Muscle of arm (tissue), 12 donors: ENCODE data around the gene MBTPS1. TPM values are rescaled to one million over a fixed set of nuclear protein-coding genes. Genes with fewer than 3 reads are reported as not detected.
"Not testable (repeated sequence)": the region's sequence is repeated elsewhere in the genome, so short reads cannot be mapped to it uniquely, and the experiment has no call there.

Source experiments
- DNase-seq: peaks from one replicate; pipeline ENCODE4 v3.0.0-alpha.2; 2013
- polyA plus RNA-seq, 12 donors: library from polyadenylated mRNA; unstranded; fragments of 120-200 nt; gene quantifications; one replicate each; pipeline ENCODE4 v1.2.1, GENCODE V29; 2013; ENCODE audit not compliant: insufficient read length in 12 of 12

The MBTPS1 gene
- polyA plus RNA-seq, 12 donors: 60.7 to 92.3 (median 69.3) TPM; not detected in 1

DNA sequence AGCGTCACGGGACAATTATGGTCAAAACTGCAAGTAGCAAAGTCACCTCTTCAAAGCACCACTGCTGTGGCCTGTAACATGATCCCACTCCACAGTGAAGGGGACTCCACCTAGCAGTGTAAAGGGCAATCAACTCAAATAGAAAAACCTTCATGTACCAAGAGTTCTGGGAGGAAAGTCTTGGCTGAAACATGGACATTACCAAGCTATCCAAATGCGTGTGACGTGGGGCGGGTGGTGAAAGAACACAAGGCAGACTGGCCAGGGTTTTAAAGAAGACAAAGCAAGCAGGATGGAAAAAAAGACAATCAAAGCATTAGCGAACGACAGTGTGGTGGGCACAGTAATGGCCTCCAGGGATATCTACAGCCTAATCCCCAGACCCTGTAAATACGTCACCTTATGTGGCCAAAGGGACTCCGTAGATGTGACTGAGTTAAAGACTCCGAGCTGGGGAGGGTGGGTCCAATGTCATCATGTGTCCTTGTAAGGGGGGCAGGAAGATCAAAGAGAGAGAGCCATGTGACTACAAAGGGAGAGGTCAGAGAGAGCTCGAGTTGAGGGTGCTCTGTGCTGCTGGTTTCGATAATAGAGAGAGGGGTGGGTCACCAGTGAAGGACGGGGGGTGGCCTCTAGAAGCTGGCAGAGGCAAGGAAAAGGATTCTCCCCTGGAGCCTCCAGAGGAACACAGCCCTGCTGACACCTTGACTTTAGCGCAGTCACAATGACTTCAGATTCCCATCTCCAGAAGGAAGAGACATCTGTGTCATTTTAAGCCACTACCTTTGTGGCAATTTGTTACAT lies 22.3 kb upstream of the MBTPS1 start:
- DNase-seq: no peak

DNA sequence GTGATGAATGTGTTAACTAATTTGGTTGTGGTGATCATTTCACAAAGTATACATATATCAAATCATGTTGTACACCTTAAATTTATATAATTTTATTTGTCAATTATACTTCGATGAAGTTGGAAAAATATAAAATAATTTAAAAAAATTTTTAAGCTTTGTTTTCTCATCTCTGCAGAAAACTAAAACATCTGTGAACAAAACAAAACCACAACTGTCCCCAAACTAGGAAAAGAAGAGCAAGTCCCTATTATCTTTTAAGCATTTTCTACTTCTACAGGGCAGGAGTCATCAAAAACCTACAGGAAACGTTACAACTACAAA lies 21.7 kb upstream of the MBTPS1 start:
- no peak for DNase-seq

DNA sequence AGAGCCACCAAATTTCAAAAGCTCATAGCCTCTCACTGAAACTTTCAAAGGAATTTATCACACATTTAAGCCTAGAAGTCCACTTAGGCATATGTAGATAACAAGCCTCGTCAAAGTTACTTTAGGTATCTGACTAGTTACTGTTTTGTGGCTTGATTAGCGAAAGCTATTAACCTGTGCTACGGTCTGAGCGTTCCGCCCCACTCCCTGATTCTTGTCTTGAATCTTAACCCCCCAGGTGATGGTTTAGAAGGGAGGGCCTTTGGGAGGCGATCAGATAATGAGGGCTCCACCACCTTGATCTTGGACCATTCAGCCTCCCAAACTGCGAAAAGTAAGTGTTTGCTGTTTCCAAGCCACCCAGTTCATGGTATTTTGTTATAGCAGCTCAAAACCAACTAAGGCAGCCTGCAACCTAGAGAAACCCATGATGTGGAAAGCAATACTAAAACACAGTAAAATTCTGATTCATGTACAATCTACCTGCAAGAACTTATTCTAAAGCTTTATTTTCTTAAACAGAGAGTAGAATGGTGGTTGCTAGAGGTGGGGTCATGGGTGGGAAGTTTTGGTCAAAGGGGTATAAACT lies 21.1 kb upstream of the MBTPS1 start:
- DNase-seq: no peak

DNA sequence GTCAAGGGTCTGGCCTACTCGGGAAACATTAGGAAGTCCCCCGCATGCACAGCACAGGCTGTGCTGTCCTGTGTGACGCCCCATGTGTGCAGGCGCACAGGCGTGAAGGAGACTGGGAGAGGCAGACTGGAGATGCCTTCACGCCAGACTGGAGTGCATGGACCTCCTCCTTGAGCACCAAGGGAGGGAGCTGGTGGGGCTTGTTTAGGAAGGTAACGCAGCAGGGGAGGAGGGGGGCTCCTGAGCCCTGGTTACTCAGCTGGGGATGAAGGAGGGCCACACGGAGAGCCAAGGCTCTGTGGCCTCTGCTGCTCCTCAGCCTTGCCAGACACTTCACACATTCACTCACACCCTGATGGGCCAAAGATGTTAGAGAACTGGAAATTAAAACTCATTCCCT lies 20.5 kb upstream of the MBTPS1 start:
- DNase-seq: no peak

DNA sequence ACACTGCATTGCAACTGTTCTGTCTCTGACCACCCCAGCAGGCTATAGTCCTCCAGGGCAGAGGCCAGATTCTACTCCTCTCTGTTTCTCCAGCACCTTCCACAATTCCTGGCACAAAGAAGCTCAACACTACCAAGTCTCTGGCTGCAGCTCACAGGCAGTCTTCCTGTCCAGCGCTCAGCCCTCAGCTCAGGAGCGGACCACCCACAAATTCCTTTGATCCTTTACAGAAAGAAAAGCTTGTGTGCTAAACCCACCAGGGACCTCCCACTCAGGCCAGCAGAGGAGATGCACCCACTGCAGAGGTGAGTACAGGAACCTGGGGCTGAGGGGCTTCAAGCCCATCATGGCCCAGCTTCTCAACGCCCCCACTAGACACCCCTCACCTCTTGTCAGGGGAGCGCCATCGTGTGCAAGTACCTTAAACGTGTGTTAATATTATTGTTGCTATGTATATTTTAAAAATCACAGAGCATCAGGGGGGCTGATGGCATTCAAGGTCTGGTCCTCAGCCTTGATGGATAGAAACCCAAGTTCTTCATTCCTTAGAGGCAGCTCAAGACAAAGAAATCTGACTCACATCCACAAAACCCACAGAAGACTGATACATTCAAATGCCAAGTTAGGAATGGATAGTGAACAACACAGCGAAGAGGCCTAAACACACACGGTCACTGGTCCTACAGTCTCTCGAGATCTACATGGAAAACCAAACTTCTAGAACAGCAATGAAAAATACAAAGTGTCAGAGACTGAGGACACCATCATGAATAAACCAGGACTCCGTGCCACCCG lies 19.8 kb upstream of the MBTPS1 start:
- DNase-seq: no peak

DNA sequence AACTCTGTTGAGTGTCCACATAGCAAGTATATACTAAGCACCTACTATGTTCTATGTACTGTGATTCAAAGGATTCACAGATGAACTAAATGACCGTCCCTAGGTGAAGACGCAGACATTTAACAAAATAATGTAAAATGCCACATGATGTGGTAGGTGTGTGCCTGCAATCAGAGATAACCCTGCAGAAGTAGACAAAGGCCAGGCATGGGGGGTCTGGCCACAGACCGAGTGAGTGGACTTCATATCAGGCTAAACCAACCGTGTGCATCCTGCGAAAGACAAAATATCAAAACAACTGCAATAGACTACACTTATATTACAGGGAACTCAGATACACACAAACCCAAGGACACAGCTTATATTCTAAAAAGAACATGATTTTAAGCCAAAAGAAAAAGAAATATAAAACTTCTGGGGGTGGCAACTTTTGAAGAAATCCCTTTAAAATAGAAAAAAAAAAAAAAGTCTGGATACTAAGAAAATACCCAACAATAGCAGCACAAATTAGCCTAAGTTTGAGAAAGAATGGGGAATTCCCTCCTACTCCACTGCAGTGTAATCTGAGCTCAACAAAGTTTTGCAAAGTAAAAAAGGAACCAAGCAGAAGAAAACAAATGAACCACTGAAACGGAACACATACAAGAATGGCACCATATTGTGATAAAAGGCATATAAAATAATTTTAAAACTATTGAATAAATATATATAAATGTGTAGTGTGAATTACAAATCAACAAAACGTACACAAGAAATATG lies 16.0 kb upstream of the MBTPS1 start:
- no peak for DNase-seq

DNA sequence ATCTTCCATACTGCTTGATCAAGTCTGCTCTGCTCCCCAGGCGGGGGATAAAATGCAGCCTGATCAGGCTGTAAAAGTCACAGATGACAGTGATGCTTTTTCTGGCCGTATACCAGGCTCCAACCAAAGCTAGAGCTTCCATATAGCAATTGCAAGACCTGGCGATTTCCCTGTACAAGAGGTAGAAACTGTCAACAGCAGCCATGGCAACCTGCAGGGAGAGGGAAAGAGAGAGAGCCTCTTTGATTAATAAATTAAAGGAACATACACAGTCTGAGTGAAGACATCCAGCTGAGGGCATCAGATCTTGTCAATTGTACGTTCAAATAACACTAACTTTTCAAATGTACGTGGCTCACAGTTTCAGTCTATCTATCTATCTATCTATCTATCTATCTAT lies 14.4 kb upstream of the MBTPS1 start:
- no peak for DNase-seq

DNA sequence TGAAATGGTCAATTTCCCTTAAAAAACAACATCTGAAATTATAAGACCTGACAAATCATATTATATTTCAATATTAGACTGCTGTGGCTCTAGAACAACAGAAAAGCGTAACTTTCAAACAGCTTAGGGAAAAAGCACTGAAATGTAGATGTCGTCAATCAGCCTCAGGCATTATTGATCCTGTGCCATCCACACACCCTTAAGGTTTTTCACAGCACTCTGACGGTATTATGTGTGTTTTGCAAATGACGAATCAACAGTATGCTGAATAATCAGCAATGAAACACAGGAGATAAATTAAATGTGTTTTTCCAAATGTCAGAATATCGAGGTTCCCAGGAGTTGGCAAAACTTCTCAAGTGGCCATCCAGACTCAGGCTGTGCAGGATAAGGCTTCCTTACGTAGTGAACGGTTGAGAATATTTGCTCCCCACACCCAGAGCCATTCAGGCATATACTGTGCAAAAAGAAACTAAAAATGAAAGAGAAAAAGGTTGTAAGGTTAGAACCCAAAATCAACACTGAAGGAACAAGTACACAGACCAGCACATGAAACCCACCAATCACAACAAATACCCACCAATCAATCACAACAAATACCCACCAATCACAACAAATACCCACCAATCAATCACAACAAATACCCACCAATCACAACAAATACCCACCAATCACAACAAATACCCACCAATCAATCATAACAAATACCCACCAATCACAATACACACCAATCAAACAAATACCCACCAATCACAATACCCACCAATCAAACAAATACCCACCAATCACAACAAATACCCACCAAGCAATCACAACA lies 7.7 kb upstream of the MBTPS1 start:
- no peak for DNase-seq

DNA sequence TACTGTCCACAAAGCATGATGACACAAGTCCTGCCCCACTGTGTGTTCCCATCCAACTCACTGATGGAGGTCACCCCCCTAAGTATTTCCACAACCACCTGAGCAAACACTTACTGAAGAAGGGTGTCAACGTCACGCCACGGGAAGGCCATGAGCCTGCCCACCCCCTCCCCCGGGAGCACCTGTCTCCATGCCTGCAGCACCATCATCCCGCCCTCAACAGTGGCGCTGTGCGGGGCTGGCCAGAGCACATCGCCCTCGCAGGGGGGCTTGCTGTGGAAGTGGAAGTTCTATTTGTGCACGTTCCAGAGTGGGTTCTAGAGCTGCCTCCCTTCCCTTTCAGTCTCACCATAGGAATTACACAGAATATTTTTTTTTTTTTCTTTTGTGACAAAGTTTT lies 4.3 kb upstream of the MBTPS1 start:
- no peak for DNase-seq

DNA sequence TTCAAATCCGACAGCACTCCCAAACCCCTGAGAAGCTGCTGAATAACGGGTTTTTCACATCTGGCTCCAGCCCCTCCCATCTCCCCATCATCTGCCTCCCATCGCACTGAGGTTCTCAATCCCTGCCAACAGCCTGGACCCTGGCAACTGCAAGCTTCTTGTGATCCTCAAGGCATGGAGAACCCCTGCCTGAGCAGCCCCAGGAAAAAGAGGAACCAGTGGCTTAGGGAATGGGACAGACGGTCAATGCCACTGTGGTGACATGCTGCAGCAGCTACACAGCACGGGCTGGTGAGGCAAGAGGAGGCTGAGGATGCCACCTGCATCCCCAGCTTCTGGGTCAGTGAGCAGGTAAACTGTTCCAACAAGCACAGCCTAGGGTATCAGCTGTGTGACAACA lies 3.3 kb upstream of the MBTPS1 start:
- no peak for DNase-seq

DNA sequence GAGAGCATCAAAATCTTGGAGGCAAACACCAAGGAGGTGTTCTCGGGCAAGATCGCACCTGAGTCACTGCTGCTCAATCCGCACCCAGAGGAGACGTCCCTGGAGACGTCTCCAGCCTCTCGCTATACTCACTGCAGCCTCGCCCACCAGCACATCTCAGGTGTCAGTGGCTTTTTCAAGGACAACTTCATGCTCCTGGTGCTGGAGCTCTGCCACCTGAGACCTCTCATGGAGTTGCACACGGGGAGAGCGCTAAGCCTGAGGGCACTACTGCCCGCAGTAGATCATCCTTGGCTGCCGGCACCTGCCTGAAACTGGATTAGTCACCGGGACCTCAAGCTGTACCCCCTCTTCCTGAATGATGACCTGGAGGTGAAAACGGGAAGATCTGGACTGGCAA lies 2.6 kb upstream of the MBTPS1 start:
- no peak for DNase-seq

DNA sequence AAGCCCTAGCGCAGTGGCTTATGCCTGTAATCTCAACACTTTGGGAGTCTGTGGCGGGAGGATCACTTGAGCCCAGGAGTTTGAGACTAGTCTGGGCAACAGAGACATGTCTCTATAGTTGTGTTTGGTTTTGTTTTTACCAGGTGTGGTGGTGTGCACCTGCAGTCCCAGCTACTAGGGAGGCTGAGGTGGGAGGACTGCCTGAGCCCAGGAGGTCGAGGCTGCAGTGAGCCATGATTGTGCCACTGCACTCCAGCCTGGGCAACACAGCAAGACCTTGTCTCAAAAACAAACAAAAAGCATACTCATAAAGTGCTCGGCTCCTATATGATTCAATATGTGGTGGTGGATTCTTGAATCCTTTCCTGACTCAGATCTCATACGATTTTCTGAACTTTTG lies 1.6 kb upstream of the MBTPS1 start:
- not testable (repeated sequence) for DNase-seq

DNA sequence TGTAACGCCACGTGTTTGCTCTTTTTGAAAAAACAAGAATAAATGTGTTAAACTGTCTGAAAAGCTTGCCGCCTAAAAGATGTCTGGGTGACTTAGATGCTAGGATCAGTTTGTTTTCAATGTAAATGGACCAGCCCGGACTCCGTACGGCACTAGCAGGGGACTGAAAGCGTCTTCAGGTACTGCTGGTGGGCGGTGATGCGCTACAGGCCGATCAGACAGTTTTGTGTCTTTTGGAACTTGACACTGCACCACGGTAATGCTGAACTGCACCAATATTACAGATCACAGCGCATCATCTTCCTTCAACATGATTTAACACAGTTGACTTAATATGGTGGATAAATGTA lies 727 bp upstream of the MBTPS1 start:
- peak; percentile 52 for DNase-seq

DNA sequence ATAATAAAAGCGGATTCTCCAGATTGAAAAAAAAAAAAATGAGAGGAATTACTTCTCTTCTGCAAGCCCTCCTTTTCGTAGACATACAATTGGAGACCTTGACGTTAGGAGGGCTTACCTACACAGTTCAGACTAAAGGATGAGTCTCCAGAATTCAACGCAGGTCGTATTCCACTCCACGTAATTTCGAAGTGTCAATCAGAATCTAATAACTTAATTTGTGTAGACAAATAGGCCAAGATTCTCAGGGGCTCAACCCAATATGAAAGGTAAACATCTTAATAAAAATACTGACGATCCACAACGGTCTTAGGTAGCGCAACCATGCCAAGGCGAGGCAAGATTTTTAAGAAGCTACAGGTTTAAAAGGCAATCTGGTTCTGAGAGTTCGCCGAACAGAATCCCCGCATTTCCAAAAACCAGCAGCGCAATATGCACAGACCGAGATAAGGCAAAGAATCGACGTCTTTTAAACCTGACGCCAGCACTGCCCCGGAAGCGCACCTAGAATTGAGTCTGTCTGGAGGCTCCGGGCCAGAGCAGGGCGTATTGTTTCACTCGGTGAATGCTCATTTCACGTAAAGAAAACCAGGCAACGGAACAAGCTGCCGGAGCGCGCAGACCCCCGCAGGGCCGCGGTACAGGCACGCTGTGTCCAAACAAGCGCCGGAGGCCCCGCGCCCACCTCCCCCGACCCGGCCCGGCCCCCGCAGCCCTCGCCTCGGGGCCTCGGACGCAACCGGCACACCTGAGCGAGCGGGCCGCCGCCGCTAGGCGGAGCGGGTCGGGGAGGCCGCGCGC lies 623 bp downstream of the MBTPS1 start:
- DNase-seq: peak; percentile 38

DNA sequence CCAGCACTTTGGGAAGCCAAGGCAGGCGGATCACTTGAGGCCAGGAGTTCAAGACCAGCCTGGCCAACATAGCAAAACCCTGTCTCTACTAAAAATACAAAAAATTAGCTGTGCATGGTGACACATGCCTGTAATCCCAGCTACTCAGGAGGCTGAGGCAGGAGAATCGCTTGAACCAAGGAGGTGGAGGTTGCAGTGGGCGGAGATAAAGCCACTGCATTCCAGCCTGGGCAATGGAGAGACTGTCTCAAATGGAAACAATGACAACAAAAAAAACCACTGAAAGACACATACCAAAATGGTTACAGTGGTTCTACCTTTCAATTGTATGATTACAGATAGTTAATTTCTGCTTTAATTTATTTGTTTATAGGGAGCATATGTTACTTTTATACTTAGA lies 4.8 kb downstream of the MBTPS1 start:
- not testable (repeated sequence) for DNase-seq

DNA sequence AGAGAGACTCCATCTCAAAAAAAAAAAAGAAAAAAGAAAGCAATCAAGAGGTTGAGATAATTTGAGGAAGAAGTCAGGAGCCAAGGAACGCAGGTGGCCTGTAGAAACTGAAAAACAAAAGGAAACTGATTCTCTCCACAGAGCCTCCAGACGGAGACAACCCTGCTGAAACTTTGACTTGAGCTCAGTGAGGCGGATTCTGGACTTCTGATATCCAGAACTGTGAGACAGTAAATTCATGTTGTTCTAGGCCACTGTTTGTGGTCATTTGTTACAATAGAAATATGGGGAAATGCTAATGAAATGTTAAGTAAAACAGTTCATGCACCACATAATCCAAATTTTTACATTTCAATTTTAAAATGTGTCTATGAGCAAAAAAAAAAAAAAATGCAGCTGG lies 5.2 kb downstream of the MBTPS1 start:
- no peak for DNase-seq

DNA sequence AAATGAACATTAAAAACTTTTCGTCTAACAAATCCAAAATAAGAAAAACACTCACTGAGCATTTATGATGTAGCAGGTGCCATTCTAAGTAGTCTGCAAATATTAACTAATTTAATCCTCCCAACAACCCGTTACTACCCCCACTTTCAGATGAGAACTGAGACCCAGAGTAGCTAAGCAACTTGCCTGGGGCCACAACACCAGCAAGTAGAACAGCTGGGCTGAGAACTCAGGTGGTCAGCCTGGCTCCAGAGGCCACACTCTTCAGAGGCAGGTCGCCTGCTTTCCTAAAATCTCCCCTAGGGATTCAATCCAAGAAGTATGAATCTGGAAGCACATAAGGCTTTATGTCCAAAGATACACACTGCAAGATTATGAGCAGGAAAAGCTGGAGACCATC lies 6.2 kb downstream of the MBTPS1 start:
- no peak for DNase-seq

DNA sequence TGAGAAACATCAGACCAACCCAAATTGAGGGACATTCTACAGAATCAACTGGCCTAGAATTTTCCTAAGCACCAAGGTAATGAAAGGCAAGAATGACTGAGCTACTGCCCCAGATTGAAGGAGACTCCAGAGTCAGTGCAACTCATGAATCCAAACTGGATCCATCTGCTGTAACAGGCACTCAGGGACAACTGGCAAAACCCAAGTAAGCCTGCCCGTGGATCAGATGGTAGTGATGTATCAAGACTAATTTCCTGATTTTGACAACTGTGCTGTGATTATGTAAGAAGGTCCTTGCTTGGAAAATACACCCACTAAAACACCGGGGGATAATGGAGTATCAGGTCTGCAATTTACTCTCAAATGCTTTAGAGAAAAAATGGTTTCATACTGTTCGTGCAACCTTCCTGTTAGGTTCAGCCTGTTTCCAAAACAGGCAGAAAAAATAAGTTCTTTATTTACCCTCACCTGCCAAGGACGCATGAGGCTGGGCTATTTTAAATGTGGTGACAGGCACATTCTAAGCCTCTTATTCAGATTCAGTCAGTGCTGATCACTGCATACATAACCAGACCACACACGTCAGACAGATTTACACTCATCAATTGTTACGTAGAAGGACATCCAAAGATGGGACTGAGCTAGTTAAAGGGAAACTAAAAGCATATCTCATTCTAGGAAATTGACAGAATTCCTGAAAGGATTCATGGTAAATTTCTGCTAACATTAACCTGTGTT lies 7.0 kb downstream of the MBTPS1 start:
- no peak for DNase-seq

DNA sequence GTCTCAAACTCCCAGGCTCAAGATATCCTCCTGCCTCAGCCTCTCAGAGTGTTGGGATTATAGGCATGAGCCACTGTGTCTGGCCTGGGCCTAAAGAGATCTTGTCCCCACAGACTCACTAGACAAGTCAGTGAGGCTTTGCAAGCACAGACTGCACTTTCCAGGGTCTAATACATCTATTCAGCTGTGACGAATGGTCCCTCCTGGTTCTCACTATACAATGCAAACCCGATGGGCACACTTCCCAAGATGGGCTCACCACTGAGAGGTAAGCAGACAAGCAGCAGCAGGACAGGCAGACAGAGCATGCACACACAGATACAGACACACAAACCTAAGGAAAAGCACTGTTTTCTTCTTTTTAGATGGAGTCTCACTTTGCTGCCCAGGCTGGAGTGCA lies 8.8 kb downstream of the MBTPS1 start:
- DNase-seq: no peak
